Heart left ventricle (tissue), 16 donors: ENCODE results near the gene MAN1C1. TPM values are rescaled to one million over a fixed set of nuclear protein-coding genes. Genes with fewer than 3 reads are reported as not detected.

Experiments used
- ATAC-seq, 4 donors: fragments of 200-7000 bp; cut with Tn5 transposase; one replicate each; pipeline ENCODE4 v1.9.1; 2020 to 2022; ENCODE audit warnings: moderate library complexity in 4 of 4, mild to moderate bottlenecking in 3 of 4, moderate number of reproducible peaks in 1 of 4
- DNase-seq, 5 donors: peaks; one replicate each; pipeline ENCODE4 v3.0.0-alpha.2; 2020
- H3K27ac ChIP-seq, 12 donors: fragments of 200-600 bp; sonication (generic) in 4 of 12; one replicate each; pipeline versions ENCODE4 v1.5.0 to v1.8.0; 2016 to 2022; ENCODE audit warnings: mild to moderate bottlenecking in 2 of 12
- H3K27me3 ChIP-seq, 9 donors: fragments of 200-600 bp; sonication (generic) in 2 of 9; one replicate each; pipeline versions ENCODE4 v1.5.1 to v1.8.0; 2016 to 2022; ENCODE audit warnings: mild to moderate bottlenecking in 3 of 9
- H3K36me3 ChIP-seq, 9 donors: fragments of 200-600 bp; sonication (generic) in 2 of 9; one replicate each; pipeline versions ENCODE4 v1.5.0 to v1.8.0; 2018 to 2022; ENCODE audit warnings: mild to moderate bottlenecking in 2 of 9
- H3K4me1 ChIP-seq, 12 donors: fragments of 200-600 bp; sonication (generic) in 4 of 12; one replicate each; pipeline versions ENCODE4 v1.5.0 to v1.8.0; 2016 to 2022; ENCODE audit warnings: mild to moderate bottlenecking in 3 of 12
- H3K4me3 ChIP-seq, 12 donors: fragments of 200-600 bp; sonication (generic) in 4 of 12; one replicate each; pipeline versions ENCODE4 v1.5.0 to v1.8.0; 2017 to 2022; ENCODE audit warnings: mild to moderate bottlenecking in 9 of 12, moderate library complexity in 4 of 12
- H3K9me3 ChIP-seq, 12 donors: fragments of 200-600 bp; sonication (generic) in 4 of 12; one replicate each; pipeline versions ENCODE4 v1.5.0 to v1.8.0; 2016 to 2022; ENCODE audit warnings: mild to moderate bottlenecking in 1 of 12
- CTCF ChIP-seq, 12 donors: fragments of 200-600 bp; sonication (generic) in 4 of 12; IDR thresholded peaks; one replicate each; pipeline versions ENCODE4 v1.5.0 to v1.8.0; 2018 to 2022; ENCODE audit warnings: antibody characterized with exemption in 12 of 12, mild to moderate bottlenecking in 5 of 12
- POLR2A ChIP-seq, 2 donors: fragments of 450-650 bp; IDR thresholded peaks; one replicate each; pipeline ENCODE4 v1.6.1; 2017; ENCODE audit warnings: antibody characterized with exemption in 2 of 2, mild to moderate bottlenecking in 2 of 2, moderate library complexity in 2 of 2
- WGBS, 4 donors: extraction: QIAGEN DNeasy Blood & Tissue Kit in 2 of 4; methylation state at CpG; one replicate each; pipeline versions ENCODE4 v1.1.5 to v1.1.7; 2013 to 2018; 5-methylcytosine and 5-hydroxymethylcytosine counted together
- intact Hi-C, 10 donors: fragments of 100-400 bp; cut with DNase I; formaldehyde crosslinking; loops; one replicate each; pipeline versions ENCODE4 v1.11.1 to v1.14.2; 2022
- polyA plus RNA-seq, 2 donors: library from polyadenylated mRNA; stranded (reverse); fragments of 200-250 nt; gene quantifications; one replicate each; pipeline ENCODE4 v1.2.3, GENCODE V29; 2013
- total RNA-seq, 9 donors: library from RNA; depleted of rRNA in 2 of 9; stranded (reverse); fragments of >200 nt in 2 of 9; fragmentation: NEBNext Ultra II Directional in 3 of 9; extraction: Animal tissue kit (Norgen Biotek cat#: 25700) in 3 of 9; gene quantifications; one replicate each; pipeline versions ENCODE4 v1.1.0 to v1.2.4, GENCODE V29; 2016 to 2023
- donor health status: ischemic (EF 13 %, LVEDD 7.1; RV severe dilation, severe dysfunction).
- donor health status: healthy with polysubstance abuse.
- donor health status: DM: no; HTN: yes; CAD: no.
- donor health status: DM: no; HTN: no; CAD: no.
- donor health status: ischemic (EF 25% LVEDD 6.9; RV normal size, moderate dysfunction).
- donor health status: ischemic (EF 25% LVEDD 5.7; RV mildly dilated, moderate dysfunction).
- donor health status: healthy.
- donor health status: DM: yes; HTN: yes; CAD: no.
- donor health status: ischemic (EF 35%, LVEDD 5.7; RV mildly dilated, moderate dysfunction).
- donor health status: nonischemic (EF 11% LVEDD 7.7; RV severe dilation, severe dysfunction).
- donor health status: DM: yes; HTN: yes; CAD: no.
- donor health status: PGD.
- donor health status: ischemic (EF 29% LVEDD 5.4; RV normal size, mild dysfunction).
- donor health status: nonischemic (EF 23%, LVEDD 6.1; RV moderate dilation, normal function).

MAN1C1 gene
- total and polyA plus RNA-seq, 11 donors, result 7.7 to 25.7 (median 14.7) TPM

DNA sequence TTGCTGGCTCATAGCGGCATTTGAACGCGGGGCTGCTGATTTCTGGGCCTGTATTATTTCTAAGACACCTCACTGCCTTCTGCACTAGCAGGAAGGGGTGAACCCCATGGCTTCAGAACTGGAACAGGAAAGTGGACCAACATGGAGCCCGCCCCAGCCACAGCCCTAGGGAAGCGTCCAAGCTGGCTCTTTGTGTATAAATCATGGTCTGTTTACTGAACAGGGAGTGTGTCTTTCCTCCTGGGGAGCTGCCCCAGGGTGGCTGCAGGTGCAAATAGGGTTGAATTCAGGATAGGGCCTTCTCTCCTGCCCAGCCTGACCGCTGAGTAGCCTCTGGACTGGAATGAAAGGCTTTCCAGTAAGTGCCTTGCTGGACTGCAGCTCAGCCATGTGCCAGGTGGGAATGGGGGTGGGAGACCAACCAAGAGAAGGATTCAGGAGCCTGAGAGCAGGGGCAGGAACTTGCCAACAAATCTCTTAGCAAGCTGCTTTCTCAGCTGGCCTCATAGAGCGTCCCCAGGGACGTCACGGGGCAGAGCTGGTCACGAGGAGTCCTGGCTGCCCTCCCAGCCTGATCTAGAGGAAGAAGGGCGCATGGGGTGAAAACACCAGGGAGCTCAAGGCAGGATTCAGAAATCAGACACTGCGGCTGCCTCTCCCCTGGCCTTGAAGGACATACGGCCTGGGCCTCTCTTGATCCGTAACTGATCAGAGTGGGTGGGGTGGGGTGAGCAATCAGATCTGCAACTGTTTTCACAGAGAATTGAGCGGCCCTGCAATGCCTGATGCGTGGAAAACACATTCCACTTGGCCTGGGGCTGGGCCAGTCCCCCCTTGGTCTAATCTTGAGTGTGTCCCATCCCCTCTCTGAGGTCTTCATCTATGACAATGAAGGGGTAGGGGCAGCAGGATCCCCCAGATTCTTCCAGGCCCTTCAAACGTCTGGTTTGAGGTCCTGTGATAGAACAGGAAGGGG, 126.9 kb downstream of the MAN1C1 start:
- no peak for TF ChIP-seq POLR2A (IDR thresholded peaks at IDR 0.05)
- no peak for TF ChIP-seq CTCF (IDR thresholded peaks at IDR 0.05)
- Histone ChIP-seq H3K4me1 (peaks cover 0 to 39% (median 28%) of the 10 kb centered on the region in 12 donors), H3K9me3 (peaks cover 0 to 4% (median 0%) of the 10 kb centered on the region in 12 donors), H3K4me3 (no peak overlapping the region), H3K27me3 (no peaks in the 10 kb centered on the region), H3K36me3 (no peaks in the 10 kb centered on the region), H3K27ac (peak overlapping the region; percentile 81 to 99 (median 92))
- 16 to 21% (median 19%) methylated on average over 17 of the region's 17 CpGs for WGBS, 4 donors
- peak; percentile 90 to 94 (median 93) for ATAC-seq
- DNase-seq, result peak; percentile 92 to 97 (median 92)
- intact Hi-C loops, result loop anchor here in 8 of 10 donors (1.0 to 10.0 kb wide), 13 partner anchors 36 to 135 kb away; partner anchors contain the start of gene MAN1C1 (in 3 of the 8)

DNA sequence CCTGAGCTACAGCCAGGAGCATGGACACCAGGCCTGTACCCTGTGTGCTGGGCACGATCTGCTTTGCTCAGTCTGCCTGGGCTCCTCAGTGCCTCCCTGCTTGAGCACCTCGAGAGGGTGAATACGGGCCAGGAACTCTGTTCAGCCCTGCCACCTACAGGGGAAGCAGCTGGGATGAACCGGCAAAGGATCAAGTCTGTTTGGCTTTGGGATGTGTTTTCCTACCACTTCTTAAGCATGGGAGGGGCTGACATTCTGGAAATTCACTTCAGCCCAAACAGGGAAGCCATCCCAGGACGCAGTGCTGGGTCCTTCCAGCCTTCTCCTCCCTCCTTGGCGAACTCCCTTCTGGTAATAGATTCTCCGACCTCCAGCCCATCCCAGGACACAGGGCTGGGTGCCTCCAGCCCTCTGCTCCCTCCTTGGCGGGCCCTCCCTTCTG, 127.6 kb downstream of the MAN1C1 start:
- Histone ChIP-seq H3K27ac (peak overlapping the region; percentile 81 to 99 (median 92)), H3K27me3 (no peaks in the 10 kb centered on the region), H3K36me3 (peaks cover 0 to 2% (median 0%) of the 10 kb centered on the region in 9 donors), H3K9me3 (no peaks in the 10 kb centered on the region), H3K4me1 (peaks cover 0 to 39% (median 28%) of the 10 kb centered on the region in 12 donors), H3K4me3 (no peak overlapping the region)
- ATAC-seq, result peak; percentile 86 to 91 (median 88)
- peak; percentile 76 to 88 (median 79) for DNase-seq
- intact Hi-C loops, result loop anchor here in 8 of 10 donors (1.0 to 10.0 kb wide), 11 partner anchors 37 to 135 kb away; partner anchors contain the start of gene MAN1C1 (in 3 of the 8)
- WGBS, 4 donors, result 10 to 35% (median 16%) methylated on average over 8 of the region's 8 CpGs
- TF ChIP-seq CTCF (IDR thresholded peaks at IDR 0.05), result peak; percentile 27 to 73 (median 53)
- TF ChIP-seq POLR2A (IDR thresholded peaks at IDR 0.05), result no peak

- Histone ChIP-seq H3K9me3 (no peaks in the 10 kb centered on the region), H3K4me1 (peaks cover 0 to 39% (median 28%) of the 10 kb centered on the region in 12 donors), H3K36me3 (peaks cover 0 to 8% (median 0%) of the 10 kb centered on the region in 9 donors), H3K27ac (peak overlapping the region; percentile 81 to 99 (median 92)), H3K4me3 (no peak overlapping the region), H3K27me3 (no peaks in the 10 kb centered on the region)
- peak in 1 of 5 donors; percentile 21 for DNase-seq
- no peak for ATAC-seq
- 79 to 87% (median 84%) methylated on average over 8 of the region's 8 CpGs for whole genome bisulfite sequencing, 4 donors
- intact Hi-C loops, result loop anchor here in 8 of 10 donors (1.0 to 10.0 kb wide), 12 partner anchors 38 to 136 kb away; partner anchors contain the start of gene MAN1C1 (in 3 of the 8)
- TF ChIP-seq CTCF (IDR thresholded peaks at IDR 0.05) (no peak), POLR2A (IDR thresholded peaks at IDR 0.05) (no peak)
Measured at GRCh38 chr1:25744636-25745425, 128.2 kb downstream of the MAN1C1 start.
